NCI-H1694 (cell line): ENCODE measurements around the gene GMIP.
A peak's percentile ranks its signal among the peaks of the same experiment; 100 is the strongest.
"Not testable (repeated sequence)": the region's sequence is repeated elsewhere in the genome, so short reads cannot be mapped to it uniquely, and the experiment has no call there.

Experiments used
- DNase-seq: peaks from one replicate; lab custom pipeline; 2025; lab: John Stamatoyannopoulos, UW

Gene GMIP, protein sequence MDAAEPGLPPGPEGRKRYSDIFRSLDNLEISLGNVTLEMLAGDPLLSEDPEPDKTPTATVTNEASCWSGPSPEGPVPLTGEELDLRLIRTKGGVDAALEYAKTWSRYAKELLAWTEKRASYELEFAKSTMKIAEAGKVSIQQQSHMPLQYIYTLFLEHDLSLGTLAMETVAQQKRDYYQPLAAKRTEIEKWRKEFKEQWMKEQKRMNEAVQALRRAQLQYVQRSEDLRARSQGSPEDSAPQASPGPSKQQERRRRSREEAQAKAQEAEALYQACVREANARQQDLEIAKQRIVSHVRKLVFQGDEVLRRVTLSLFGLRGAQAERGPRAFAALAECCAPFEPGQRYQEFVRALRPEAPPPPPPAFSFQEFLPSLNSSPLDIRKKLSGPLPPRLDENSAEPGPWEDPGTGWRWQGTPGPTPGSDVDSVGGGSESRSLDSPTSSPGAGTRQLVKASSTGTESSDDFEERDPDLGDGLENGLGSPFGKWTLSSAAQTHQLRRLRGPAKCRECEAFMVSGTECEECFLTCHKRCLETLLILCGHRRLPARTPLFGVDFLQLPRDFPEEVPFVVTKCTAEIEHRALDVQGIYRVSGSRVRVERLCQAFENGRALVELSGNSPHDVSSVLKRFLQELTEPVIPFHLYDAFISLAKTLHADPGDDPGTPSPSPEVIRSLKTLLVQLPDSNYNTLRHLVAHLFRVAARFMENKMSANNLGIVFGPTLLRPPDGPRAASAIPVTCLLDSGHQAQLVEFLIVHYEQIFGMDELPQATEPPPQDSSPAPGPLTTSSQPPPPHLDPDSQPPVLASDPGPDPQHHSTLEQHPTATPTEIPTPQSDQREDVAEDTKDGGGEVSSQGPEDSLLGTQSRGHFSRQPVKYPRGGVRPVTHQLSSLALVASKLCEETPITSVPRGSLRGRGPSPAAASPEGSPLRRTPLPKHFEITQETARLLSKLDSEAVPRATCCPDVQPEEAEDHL

DNA sequence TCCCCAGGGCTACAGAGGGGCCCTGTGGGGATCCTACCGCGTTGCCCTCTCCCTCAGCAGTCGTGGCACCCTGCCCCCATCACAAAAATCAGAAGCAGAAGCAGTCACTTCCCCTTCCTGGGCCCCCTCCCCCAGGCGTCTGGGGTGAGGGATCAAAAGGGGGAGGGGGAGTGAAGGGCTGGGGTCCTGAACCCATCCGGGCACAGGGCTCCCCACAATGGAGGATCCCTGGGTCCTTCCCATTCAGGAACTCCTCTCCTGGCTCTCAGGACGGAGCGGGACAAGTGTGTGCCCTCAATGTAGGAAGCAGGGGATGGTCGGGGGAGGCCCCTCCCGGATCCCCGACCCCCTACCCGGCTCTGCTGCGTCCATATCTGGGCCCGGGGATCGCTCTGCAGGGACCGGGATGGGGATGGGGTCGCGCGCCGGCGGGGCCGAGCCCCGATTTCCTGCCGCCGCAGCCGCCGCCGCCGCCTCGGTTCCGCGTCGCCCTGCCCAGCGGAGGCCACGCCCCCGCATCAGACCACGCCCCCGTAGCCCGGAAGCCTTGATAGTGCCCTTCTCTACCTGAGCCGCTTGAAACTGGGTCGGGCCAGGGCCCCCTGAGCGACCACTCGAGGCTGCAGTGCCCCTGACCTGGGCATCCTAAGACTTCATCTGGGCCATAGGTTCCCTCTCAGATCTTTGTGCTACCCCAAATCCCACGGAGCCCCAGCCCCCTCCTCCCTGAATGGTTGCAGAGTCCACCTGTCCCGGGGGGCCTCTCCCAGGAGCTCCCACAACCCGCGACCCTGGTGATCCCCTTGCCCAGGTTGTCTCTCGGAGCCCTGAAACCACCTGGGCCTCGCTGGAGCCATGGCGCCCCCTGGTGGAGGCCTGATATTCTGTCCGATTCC lies at the start of gene GMIP:
GMIP (minus strand) TSS at position 500 of the 896 bp plus-strand sequence; CDS start at position 372, 128 bp downstream.
- DNase-seq, result peak; percentile 44

DNA sequence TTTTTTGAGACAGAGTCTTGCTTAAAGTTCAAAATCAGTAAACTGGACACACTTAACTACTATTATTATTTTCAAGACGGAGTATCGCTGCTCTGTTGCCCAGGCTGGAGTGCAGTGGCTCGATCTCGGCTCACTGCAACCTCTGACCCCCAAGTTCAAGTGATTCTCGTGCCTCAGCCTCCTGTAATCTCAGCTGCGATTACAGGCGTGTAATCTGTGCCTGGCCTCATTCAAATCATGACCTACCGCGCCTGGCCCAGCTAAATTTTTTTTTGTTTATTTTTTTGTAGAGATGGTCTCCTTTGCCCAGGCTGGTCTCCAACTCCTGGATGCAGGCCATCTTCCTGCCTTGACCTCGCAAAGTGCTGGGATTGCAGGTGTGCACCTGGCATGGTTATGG lies 48.2 kb upstream of the GMIP start:
- DNase-seq, result no peak

DNA sequence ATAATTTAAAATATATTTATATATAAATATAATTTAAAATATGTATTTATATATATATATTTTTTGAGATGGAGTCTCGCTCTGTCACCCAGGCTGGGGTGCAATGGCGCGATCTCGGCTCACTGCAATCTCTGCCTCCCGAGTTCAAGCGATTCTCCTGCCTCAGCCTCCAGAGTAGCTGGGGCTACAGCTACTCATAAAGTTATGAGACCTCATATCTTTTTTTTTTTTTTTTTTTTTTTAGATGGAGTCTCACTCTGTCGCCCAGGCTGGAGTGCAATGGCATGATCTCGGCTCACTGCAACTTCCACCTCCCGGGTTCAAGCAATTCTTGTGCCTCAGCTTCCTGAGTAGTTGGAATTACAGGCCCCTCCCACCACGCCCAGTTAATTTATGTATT lies 45.6 kb upstream of the GMIP start:
- not testable (repeated sequence) for DNase-seq

DNA sequence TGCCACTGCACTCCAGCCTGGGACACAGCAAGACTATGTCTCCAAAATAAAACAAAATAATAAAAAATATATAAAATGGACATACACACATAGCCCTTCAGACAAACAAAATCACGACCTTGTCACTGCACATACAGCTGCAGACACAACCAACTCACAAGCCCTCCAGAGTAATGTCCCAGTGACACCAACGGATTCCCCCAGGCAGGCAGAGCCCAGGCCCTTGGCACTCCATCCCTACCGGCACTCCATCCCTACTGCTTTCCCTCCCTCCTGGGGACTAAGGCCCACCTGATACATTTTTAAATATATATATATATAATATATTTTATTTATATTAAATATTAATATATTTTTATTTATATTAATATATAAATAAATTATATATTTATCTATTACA lies 43.6 kb upstream of the GMIP start:
- no peak for DNase-seq

DNA sequence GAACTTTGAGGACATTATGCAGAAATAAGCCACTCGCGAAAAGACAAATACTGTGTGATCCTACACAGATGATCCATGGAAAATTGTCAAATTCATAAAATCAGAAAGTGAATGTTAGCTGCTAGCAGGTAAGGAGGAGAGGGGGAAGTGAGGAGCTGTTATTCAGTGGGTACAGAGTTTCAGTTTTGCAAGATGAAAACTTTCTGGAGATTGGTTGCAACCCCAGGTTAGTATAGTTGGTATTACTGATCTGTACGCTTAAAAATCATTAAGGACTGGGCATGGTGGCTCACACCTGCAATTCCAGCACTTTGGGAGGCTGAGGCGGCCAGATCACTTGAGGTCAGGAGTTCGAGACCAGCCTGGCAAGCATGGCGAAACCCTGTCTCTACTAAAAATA lies 43.1 kb upstream of the GMIP start:
- DNase-seq, result no peak

DNA sequence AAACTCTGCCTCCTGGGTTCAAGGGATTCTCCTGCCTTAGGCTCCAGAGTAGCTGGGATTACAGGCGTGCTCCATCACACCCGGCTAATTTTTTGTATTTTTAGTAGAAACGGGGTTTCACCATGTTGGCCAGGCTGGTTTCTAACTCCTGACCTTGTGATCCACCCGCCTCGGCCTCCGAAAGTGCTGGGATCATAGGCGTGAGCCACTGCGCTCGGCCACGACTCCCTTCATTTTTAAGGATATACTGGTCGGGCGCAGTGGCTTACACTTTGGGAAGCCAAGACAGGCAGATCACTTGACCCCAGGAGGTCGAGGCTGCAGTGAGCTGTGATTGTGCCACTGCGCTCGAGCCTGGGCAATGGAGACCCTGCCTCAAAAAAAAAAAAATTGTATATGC lies 42.7 kb upstream of the GMIP start:
- not testable (repeated sequence) for DNase-seq

DNA sequence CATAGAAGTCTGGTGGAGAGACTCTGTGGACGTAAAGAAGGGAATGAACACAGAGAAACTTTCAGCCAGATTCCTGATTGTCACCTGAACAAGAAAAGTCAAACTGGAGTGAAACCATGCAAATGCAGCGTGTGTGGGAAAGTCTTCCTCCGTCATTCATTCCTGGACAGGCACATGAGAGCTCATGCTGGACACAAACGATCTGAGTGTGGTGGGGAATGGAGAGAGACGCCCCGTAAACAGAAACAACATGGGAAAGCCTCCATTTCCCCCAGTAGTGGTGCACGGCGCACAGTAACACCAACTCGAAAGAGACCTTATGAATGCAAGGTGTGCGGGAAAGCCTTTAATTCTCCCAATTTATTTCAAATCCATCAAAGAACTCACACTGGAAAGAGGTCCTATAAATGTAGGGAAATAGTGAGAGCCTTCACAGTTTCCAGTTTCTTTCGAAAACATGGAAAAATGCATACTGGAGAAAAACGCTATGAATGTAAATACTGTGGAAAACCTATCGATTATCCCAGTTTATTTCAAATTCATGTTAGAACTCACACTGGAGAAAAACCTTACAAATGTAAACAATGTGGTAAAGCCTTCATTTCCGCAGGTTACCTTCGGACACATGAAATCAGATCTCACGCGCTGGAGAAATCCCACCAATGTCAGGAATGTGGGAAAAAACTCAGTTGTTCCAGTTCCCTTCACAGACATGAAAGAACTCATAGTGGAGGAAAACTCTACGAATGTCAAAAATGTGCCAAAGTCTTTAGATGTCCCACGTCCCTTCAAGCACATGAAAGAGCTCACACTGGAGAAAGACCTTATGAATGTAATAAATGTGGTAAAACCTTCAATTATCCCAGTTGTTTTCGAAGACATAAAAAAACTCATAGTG lies 36.0 kb upstream of the GMIP start:
- no peak for DNase-seq

DNA sequence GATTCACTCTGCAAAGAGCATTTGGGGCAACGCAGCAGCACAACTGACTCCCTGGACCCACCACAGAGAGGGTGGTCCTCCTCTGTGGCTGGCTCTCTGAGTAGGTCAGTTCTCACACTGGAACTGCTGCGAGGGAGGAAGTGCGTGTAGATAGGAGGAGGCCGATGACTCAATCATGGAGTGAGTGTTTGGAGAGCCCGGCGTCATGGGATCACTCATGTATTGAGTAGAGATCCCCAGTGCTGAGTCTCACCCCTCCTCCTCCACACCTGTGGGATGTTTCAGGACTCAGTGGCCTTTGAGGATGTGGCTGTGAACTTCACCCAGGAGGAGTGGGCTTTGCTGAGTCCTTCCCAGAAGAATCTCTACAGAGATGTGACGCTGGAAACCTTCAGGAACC lies 34.1 kb upstream of the GMIP start:
- DNase-seq, result no peak

DNA sequence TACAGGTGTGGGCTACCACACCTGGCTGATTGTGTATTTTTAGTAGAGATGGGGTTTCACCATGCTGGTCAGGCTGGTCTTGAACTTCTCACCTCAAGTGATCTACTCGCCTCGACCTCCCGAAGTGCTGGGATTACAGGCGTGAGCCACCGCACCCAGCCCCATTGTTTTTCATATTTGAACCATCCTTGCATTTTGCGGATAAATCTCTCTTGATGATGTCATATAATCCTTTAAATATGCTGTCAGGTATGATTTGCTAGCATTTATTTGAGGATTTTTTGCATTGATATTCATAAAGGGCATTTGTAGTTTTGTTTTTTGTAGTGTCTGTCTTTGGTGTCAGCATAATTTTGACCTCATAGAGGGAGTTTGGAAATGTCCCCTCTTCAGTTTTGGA lies 30.9 kb upstream of the GMIP start:
- no peak for DNase-seq

DNA sequence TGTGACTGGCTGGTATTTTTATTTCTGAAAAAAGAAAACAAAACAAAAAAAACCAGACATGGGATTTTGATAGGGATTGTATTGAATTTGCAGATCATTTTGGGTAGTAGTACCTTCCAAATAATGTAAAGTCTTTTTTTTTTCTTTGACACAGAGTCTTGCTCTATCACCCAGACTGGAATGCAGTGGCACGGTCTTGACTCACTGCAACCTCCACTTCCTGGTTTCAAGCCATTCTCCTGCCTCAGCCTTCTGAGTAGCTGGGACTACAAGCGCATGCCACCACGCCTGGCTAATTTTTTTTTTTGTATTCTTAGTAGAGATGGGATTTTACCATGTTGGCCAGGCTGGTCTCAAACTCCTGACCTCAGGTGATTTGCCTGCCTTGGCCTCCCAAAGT lies 29.4 kb upstream of the GMIP start:
- no peak for DNase-seq

DNA sequence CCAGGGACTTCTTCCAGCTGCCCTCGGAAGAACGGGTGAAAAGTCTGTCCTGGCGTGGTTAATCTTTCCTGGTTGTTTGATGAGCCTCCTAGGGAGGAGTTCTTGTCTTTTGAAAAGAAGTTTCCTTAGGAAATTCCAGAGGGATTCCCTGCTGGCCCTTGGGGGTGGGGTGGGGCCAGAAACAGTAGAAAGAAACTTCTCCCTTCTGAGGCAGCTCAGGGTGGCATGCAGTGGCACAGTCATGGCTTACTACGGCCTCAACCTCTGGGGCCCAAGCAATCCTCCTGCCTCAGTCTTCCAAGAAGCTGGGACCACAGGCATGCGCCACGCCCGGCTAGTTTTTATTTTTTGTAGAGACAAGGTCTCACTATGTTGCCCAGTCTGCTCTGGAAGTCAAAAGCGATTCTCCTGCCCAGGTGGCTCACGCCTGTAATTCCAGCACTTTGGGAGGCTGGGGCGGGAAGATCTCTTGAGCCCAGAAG lies 26.7 kb upstream of the GMIP start:
- no peak for DNase-seq

DNA sequence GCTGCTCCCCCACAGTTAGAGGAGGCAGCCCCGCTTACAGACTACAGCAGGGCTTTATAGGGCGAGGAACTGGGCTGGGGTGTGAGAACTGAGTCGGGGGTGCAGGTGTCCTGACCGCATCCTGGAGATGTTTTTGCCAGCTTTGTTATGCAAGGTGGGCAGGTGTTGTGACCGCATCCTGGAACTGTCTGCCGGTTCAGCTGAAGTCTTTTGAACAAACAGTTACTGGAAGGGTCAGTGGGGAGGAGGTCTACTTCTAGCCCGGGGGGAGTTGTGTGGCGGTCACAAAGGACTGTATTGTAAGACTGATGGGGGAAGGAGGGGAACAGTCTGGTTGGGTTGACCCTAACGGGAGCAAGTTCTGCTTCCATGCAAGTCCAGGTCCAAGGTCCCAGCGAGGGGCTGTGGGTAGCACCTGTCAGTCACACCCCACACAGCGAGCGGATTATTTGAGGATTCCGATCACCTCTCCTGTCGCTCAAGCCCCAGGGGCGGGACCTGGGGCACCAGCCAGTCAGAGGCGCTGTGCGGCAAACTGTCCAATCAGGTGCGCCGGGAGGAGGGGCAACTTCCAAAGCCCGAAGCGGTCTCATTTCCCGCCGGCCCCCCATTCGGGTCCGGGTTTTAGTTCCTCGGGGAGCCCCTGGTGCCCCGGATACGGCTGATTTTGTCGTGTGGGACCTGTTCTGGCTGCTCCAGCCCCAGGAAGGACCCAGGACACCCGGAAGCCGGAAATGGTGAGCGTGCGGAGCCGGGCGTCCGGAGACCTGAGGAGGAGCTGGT lies 25.0 kb upstream of the GMIP start, which contains the start of gene ZNF101:
ZNF101 (plus strand) TSS at position 610 of the 783 bp plus-strand sequence; CDS start at position 735, 125 bp downstream.
- peak; percentile 93 for DNase-seq

DNA sequence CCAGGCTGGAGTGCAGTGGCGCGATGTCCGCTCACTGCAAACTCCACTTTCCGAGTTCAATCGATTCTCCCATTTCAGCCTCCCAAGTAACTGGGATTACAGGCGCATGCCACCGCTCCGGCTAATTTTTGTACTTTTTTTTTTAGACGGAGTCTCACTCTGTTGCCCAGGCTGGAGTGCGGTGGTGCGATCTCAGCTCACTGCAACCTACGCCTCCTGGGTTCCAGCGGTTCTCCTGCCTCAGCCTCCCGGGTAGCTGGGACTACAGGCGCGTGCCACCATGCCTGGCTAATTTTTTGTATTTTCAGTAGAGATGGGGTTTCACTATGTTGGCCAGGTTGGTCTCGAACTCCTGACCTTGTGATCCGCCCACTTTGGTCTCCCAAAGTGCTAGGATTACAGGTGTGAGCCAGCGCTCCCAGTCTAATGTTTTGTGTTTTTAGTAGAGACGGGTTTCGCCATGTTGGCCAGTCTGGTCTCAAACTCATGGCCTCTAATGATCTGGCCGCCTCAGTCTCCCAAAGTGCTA lies 22.0 kb upstream of the GMIP start:
- not testable (repeated sequence) for DNase-seq

DNA sequence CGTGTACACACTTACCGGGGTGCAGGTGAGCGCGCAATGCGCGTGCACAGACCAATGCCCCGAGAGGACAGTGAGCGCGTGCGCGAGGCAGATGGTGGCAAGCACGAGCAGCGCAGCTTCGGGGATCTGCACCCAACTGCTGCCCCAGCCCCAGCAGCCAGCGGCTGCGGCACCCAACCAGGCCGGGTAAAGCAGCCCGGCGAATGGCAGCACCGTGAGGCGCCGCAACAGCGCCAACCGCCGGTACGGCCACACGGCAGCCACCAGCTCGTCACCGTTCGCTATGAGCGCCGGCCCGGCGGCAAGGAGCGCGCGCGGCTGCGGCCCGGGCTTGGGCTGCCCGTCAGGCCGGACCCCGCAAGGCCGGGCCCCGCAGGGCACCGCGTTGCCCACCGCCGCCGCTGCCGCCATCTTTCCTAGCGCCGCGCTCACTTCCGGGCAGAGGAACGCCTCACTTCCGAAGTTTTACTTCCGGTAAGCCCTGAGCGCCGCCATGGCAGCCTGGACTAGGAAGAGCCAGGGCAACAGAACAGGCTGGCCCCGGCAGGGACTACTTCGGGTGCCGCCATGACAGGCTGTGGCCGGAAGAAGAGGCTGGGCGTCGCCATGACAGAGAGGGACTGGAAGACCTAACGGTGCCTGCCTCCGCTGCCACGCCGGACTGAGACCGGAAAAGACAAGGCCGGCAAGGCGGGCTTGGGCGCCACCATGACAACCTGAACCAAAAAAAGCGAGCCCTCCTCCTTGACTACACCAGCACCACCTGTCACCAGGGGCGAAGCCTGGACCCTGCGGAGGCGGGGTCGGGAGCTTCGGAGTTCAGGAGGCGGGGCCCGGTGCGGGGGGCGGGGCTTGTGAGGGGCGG lies 20.0 kb upstream of the GMIP start, which contains the start of gene ATP13A1:
ATP13A1 (minus strand) TSS at position 421 of the 865 bp plus-strand sequence; CDS start at position 411, 10 bp downstream.
- peak; percentile 98 for DNase-seq

DNA sequence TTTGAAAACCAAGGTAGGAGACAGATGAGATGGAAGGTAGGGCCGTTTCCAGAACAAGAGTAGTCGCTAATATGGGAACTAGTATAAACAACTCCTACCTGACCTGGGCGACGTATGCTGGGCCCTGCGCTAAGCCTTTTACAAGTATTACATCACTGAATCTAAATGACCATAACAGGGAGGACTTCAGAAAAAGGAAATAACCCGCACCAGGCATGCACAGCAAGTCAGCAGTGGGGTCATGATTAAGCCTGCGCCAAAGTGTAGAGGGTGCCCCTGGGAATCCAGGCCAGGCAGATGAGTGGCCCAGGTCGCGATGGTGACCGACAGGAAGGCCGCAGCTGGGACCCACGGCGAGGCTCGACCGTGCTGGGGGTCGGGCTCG lies 19.4 kb upstream of the GMIP start:
- DNase-seq, result no peak

DNA sequence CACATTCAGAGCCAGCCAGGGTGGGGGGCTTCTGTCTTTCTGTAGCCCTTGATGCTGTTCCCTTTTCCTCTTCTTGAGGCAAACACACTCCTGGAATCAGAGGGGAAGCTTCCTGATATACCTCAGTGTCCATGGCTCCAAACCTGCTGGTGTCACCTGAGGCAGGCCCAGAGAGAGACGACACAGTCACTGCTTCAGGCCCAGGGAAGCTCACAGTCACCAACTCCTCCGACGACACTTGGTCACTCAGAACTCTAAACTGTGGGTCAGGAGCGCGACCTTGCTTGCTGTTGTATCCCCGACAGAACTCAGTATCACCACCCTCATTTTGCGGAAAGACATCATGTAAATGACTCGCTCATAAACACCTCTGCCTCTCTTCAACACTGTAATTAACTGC lies 18.9 kb upstream of the GMIP start:
- DNase-seq, result no peak

DNA sequence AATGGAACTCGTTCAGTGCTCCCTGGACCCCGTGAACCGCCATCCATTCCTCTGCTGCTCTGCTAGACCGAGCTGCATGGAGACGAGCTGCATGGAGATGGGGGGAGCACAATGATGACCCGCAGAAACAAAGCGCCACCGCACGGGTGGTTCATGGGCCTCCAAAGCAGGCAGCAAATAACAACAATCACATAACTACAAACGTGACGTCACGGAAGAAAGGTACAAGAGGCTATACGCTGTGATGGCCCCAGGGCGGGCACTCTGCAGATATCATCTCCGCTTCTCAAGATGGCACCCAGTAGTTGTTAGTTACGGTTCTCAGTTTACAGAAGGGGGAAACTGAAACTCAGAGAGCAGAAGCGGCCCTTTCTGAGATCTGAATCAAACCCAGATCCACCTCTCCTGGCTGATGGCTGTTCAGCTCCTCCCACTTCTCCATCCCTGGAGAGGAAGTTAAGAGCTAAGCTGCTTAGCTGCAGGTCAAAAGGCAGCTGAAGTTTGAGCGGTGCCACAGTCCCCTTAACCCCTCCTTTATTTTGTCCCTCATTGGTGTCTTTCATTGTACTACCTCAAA lies 18.3 kb upstream of the GMIP start:
- DNase-seq, result no peak

DNA sequence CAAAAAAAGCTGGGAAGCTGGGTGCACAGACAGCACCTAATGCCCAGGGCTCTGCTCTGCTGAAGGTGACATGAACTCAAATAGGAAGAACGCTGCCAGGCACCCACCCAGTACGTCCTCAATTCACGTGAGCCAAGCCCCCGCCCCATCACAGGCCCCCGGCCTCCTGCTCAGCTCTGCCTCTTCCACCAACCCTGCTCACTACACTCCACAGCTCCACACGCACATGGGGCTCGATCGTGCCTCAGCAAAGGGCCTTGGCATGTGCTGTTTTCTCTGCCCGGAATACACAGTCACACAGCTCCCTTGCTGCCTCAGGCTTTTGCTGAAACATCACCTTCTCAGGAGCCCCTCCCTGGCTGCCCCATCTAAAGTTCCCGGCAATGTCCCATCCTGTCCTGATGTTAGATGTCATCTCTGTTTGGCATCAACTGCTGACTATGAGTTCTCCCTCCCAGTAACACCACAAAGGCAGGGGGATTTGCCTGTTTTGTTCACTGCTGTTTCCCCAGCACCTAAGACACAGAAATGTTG lies 17.8 kb upstream of the GMIP start:
- no peak for DNase-seq
